Endothelial cell of umbilical vein (primary cell): ENCODE results near the gene ARNT2. TPM values are rescaled to one million over a fixed set of nuclear protein-coding genes. Genes with fewer than 3 reads are reported as not detected.

Source experiments
- BruUV-seq: library from RNA; stranded (reverse); fragments of 400-500 nt; replicated peaks from 2 replicates; lab custom pipeline; 2021; lab: Mats Ljungman, UMichigan
- CTCF ChIA-PET: fragments of 300-600, 350-600 bp; sonication (Branson Sonifier 250); formaldehyde crosslinking; loops from one replicate; lab custom pipeline; 2021; ENCODE audit warnings: antibody characterized with exemption, inconsistent platforms; lab: Charles Lee
- POLR2A ChIA-PET: fragments of 300-600, 350-600 bp; sonication (Branson Sonifier 250); formaldehyde crosslinking; loops from one replicate; lab custom pipeline; 2021; ENCODE audit warnings: antibody characterized with exemption, inconsistent platforms; lab: Charles Lee
- DNase-seq: peaks from one replicate; pipeline ENCODE4 v3.0.0-alpha.2; 2011; ENCODE audit warnings: low read depth, low spot score
- FAIRE-seq: peaks from 2 replicates; lab custom pipeline; 2011; peaks lifted over from hg19 to GRCh38; lab: Jason Lieb, UNC
- H2AFZ ChIP-seq: 2 replicates; pipeline ENCODE4 v1.6.0; 2012; ENCODE audit warnings: low read depth, low read length, control low read depth, inconsistent platforms
- H3K27ac ChIP-seq: 2 replicates; pipeline ENCODE4 v1.5.1; 2011; ENCODE audit warnings: low read depth, mild to moderate bottlenecking, control low read depth, low read length, moderate library complexity; ENCODE audit not compliant: insufficient read depth
- H3K27me3 ChIP-seq, 2 experiments: 2 replicates each; pipeline versions ENCODE4 v1.6.0 to v1.6.1; 2011; ENCODE audit warnings: low read length in 2 of 2, mixed read lengths in 1 of 2; ENCODE audit not compliant: control insufficient read depth in 2 of 2, insufficient read depth in 2 of 2
- H3K36me3 ChIP-seq, 2 experiments: 2 replicates in 1 of 2; 3 replicates in 1 of 2; pipeline ENCODE4 v1.5.1; 2011; ENCODE audit warnings: low read length in 2 of 2, mild to moderate bottlenecking in 1 of 2, moderate library complexity in 1 of 2; ENCODE audit not compliant: control insufficient read depth in 2 of 2, insufficient read depth in 2 of 2; ENCODE audit errors: extremely low read depth in 1 of 2
- H3K4me1 ChIP-seq: 3 replicates; pipeline ENCODE4 v1.5.1; 2011; ENCODE audit warnings: mild to moderate bottlenecking, low read length; ENCODE audit not compliant: control insufficient read depth, insufficient read depth; ENCODE audit errors: extremely low read depth
- H3K4me2 ChIP-seq: 2 replicates; pipeline ENCODE4 v1.6.1; 2011; ENCODE audit warnings: low read length, control low read depth, mixed read lengths; ENCODE audit not compliant: insufficient read depth
- H3K4me3 ChIP-seq, 3 experiments: fragments of 200-600 bp in 1 of 3; sonication (generic), shearing (Covaris generic) in 1 of 3; replicated peaks in 1 of 3; 2 replicates each; pipeline ENCODE4 v1.5.1; 2011 to 2016; ENCODE audit warnings: control low read depth in 3 of 3, low read length in 3 of 3, mild to moderate bottlenecking in 2 of 3, inconsistent platforms in 1 of 3, low read depth in 1 of 3, moderate library complexity in 1 of 3; ENCODE audit not compliant: insufficient read depth in 1 of 3
- H3K79me2 ChIP-seq: 2 replicates; pipeline ENCODE4 v1.6.0; 2012; ENCODE audit warnings: low read length, inconsistent platforms; ENCODE audit not compliant: control insufficient read depth, insufficient read depth
- H3K9ac ChIP-seq: replicated peaks from 2 replicates; pipeline ENCODE3; 2011; ENCODE audit warnings: low read length, control low read depth; ENCODE audit not compliant: insufficient read depth; ENCODE audit errors: extremely low read depth
- H3K9me1 ChIP-seq: replicated peaks from 3 replicates; pipeline ENCODE4 v1.6.0; 2011; ENCODE audit warnings: mild to moderate bottlenecking, low read length; ENCODE audit not compliant: control insufficient read depth, insufficient read depth; ENCODE audit errors: extremely low read depth
- H3K9me3 ChIP-seq: replicated peaks from 2 replicates; pipeline ENCODE4 v1.5.1; 2012; ENCODE audit warnings: low read length, inconsistent platforms; ENCODE audit not compliant: control insufficient read depth, insufficient read depth
- H4K20me1 ChIP-seq: replicated peaks from 2 replicates; pipeline ENCODE3; 2011; ENCODE audit warnings: mild to moderate bottlenecking, low read length; ENCODE audit not compliant: control insufficient read depth, insufficient read depth; ENCODE audit errors: extremely low read depth
- CTCF ChIP-seq, 2 donors: IDR thresholded peaks; 1 replicate in 1 of 2; 2 replicates in 1 of 2; pipeline ENCODE4 v1.5.1; 2011; ENCODE audit warnings: low read length in 2 of 2, mild to moderate bottlenecking in 2 of 2, moderate library complexity in 2 of 2, control low read depth in 1 of 2, inconsistent platforms in 1 of 2, low read depth in 1 of 2; ENCODE audit not compliant: insufficient read depth in 1 of 2; ENCODE audit errors: extremely low read depth in 1 of 2
- EZH2 ChIP-seq: IDR thresholded peaks from 2 replicates; pipeline ENCODE4 v1.6.1; 2012; ENCODE audit warnings: borderline replicate concordance, low read depth, mild to moderate bottlenecking, moderate library complexity, low read length, inconsistent platforms; ENCODE audit not compliant: severe bottlenecking
- FOS ChIP-seq: IDR thresholded peaks from 2 replicates; pipeline ENCODE4 v1.6.1; 2011; ENCODE audit warnings: mild to moderate bottlenecking, low read length, moderate library complexity, borderline replicate concordance; ENCODE audit not compliant: insufficient read depth
- GATA2 ChIP-seq: IDR thresholded peaks from 2 replicates; pipeline ENCODE4 v1.7.0; 2011; ENCODE audit warnings: low read depth, mild to moderate bottlenecking, moderate library complexity, mixed read lengths, low read length; ENCODE audit not compliant: insufficient read length, insufficient read depth
- JUN ChIP-seq: IDR thresholded peaks from 2 replicates; pipeline ENCODE4 v1.6.1; 2011; ENCODE audit warnings: borderline replicate concordance, low read depth; ENCODE audit not compliant: insufficient read length, insufficient read depth
- MAX ChIP-seq: IDR thresholded peaks from 2 replicates; pipeline ENCODE4 v1.6.1; 2011; ENCODE audit not compliant: insufficient read depth, insufficient read length
- MYC ChIP-seq: IDR thresholded peaks from one replicate; pipeline ENCODE4 v1.6.1; 2011; ENCODE audit warnings: mild to moderate bottlenecking, low read depth, low read length
- POLR2A ChIP-seq: IDR thresholded peaks from 2 replicates; pipeline ENCODE4 v1.6.1; 2012; ENCODE audit warnings: low read depth, mild to moderate bottlenecking, control low read depth, low read length
- POLR2AphosphoS5 ChIP-seq: IDR thresholded peaks from 2 replicates; pipeline ENCODE4 v1.6.1; 2012; ENCODE audit warnings: low read depth, mild to moderate bottlenecking, control low read depth, low read length, moderate library complexity; ENCODE audit not compliant: insufficient read depth
- dilution Hi-C: fragments of 300-500 bp; cut with MboI; formaldehyde crosslinking; loops from one replicate; pipeline ENCODE4 v1.15.0; 2019; ENCODE audit warnings: low sequenced_read_pairs; ENCODE audit not compliant: extremely low pct_ligation_motif_present
- intact Hi-C: fragments of 100-400 bp; cut with micrococcal nuclease; formaldehyde crosslinking; loops from one replicate; pipeline ENCODE4 v1.10.0; 2022
- polyA plus RNA-seq, 4 experiments: library from polyadenylated mRNA; depleted of rRNA in 3 of 4; stranded (reverse) in 3 of 4; unstranded in 1 of 4; fragments of >200 nt; gene quantifications; 2 replicates each; pipeline versions ENCODE4 v1.2.1 to v1.2.3, GENCODE V29; 2011 to 2012; ENCODE audit warnings: missing spikeins in 1 of 4
- total RNA-seq: library from RNA; stranded (reverse); gene quantifications from 2 replicates; pipeline ENCODE4 v1.2.3, GENCODE V29; 2021

Gene ARNT2
- total and polyA plus RNA-seq, 2 donors (not counting 3 experiments of a cell fraction or from before 2014, with no cell fraction given): 0.03 to 0.20 TPM

- Histone ChIP-seq H3K4me1 (no peaks in the 10 kb centered on the region), H3K9me3 (no peaks in the 10 kb centered on the region), H3K36me3 (no peaks in the 10 kb centered on the region), H3K27me3 (peaks cover 0 to 2% of the 10 kb centered on the region in 2 experiments), H3K9ac (no peak overlapping the region), H3K79me2 (no peaks in the 10 kb centered on the region), H3K4me2 (no peak overlapping the region), H4K20me1 (no peaks in the 10 kb centered on the region), H3K27ac (no peak overlapping the region), H3K4me3 (no peak overlapping the region), H2AFZ (no peak overlapping the region), H3K9me1 (no peaks in the 10 kb centered on the region)
- intact Hi-C loops (no loop called here), dilution Hi-C loops (loop anchor here (25.0 kb wide), 1 partner anchor 152 kb away; no protein-coding TSS in a partner anchor)
- CTCF ChIA-PET: interaction anchor here (0.7 to 1.0 kb wide), 2 partner anchors 216 to 218 kb away, joined by 3 read pairs; partner anchors contain the start of gene CEMIP
- FAIRE-seq (no peak), DNase-seq (no peak)
- TF ChIP-seq CTCF (IDR thresholded peaks at IDR 0.05; ENCODE audit: extremely low read depth in 1 of 2, insufficient read depth in 1 of 2, low read depth in 1 of 2, low read length in 2 of 2) (no peak), JUN (no peak), POLR2A (no peak), POLR2AphosphoS5 (no peak), MAX (no peak), GATA2 (no peak), MYC (no peak), EZH2 (no peak), FOS (no peak)
- POLR2A ChIA-PET: no interaction called here
- no TSS peak for BruUV-seq
Observed at GRCh38 chr15:80560601-80561400, 156.6 kb downstream of the ARNT2 start.
